Stromal cell of bone marrow (primary cell): ENCODE results near the gene ZNF772.

Source experiments
- DNase-seq: peaks from one replicate; pipeline ENCODE4 v3.0.0-alpha.2; 2012; ENCODE audit warnings: low read depth

ZNF772 gene

DNA sequence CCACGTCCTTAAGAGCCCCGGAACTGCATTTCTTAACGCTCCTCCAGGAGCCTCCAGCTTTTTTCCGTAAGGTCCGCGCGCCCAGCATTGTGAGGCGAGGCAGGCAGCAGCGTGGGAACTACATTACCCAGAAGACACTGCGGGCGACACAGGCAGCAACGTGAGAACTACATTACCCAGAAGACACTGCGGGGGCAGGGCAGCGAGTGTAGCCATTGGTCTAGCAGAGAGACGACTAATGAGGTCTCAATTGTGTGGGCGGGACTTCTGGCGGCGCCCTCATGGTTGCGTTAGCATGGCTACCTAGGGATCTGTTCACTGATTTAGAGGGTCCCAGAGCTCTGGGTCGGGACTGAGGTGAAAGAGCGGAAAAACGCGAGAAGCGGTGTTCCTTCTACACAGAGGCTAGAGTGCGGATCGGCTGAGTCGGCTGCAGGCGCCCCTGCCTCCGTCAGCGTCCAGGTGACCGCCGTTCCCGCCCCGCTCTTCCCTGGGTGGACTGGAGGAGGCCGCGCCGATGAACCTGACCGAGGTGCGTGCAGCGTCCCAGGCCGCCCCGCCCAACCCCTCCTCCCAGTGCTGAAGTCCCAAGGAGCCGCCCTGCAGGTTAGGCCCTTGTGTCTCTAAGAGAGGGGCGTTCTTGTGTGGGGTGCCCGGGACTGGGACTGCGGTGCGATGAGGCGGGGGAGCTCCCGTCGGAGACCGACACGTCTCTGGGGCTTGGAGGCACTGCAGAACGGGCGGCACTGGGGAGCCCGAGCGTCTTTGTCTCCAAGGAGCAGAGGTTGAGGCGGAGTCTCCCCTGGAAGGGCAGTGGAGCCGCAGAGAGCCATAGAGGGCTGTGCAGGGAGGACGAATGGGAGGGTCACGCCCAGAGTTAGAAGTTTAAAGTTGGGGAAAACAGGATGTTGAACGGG lies 42.0 kb downstream of the ZNF772 start, which contains the start of gene ZNF749:
ZNF749 (plus strand) TSS at position 264 of the 917 bp plus-strand sequence; CDS start at position 518, 254 bp downstream.
- peak; percentile 98 for DNase-seq

DNA sequence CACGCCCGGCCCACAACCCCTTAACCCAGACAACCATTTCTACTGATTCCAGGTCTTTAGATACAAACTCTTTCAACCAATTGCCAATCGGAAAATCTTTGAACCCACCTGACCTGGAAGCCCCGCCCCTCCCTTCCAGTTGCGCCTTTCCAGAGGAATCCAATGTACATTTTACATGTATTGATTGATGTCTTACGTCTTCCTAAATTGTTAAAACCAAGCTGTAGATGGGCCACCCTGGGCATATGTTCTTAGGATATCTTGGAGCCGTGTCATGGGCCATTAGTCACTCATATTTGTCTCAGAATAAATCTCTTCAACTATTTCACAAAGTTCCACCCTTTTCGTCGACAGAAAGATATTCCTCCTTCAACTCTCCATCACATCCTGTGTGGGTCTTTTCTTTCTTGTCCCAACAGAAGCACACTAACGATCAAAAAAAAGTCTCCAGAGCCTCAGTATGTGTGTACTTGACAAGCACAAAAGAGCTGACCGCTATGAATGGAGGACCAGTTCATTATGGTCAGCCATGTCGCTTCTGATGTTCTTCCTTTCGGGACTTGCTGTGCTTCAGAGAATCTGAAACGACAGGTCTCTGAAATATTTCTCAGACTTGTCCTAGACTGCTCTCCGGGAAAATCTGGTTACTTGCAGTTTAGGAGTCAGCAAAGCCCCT lies 42.8 kb downstream of the ZNF772 start:
- peak; percentile 11 for DNase-seq

DNA sequence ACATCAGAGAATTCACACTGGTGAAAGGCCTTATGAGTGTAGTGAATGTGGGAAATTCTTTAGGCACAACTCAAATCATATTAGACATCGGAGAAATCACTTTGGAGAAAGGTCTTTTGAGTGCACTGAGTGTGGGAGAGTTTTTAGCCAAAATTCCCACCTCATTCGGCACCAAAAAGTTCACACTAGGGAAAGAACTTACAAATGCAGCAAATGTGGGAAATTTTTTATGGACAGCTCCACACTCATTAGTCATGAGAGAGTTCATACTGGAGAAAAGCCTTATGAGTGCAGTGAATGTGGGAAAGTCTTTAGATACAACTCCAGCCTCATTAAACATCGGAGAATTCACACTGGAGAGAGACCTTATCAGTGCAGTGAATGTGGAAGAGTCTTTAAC lies 56.3 kb downstream of the ZNF772 start:
- DNase-seq = no peak

DNA sequence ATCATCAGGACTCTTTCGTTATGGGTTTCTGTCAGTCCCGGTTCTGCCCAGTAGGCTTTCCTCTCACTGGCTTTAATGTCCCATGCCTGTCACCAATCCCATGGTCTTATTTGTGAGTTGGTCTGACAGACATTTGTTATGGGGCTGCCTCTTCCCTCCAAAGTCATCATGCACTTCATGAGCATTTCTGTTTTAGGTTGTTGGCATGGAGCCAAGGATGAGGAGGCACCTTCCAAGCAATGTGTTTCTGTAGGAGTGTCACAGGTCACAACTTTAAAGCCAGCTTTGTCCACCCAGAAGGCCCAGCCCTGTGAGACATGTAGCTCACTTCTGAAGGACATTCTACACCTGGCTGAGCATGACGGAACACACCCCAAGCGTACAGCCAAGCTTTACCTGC lies 57.9 kb downstream of the ZNF772 start:
- no peak for DNase-seq
